Middle frontal gyrus (tissue), 1 donor: ENCODE data around the gene SHISA5.
"Not testable (repeated sequence)": the region's sequence is repeated elsewhere in the genome, so short reads cannot be mapped to it uniquely, and the experiment has no call there.

Source experiments
- DNase-seq: peaks from one replicate; pipeline ENCODE4 v3.0.0-alpha.2; 2015; ENCODE audit warnings: low spot score; ENCODE audit errors: extremely low spot score

Gene SHISA5

DNA sequence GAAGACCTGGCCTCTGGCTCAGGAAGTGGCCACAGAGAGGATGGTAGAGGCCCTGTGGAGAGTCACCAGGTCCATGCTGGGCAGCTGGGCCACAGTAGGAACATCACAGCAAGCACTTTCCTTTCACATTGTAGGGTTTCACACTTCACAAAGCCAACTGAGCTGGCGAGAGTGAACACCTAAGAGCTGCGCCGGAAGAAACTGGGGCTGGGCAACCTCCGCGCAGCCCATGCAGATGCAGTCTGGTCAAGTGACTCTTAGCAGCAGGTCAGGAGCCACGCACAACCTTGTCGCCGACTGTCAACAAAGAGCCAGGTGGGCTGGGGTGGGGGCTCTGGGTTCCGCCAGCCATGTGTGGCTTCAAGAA lies 15.3 kb upstream of the SHISA5 start:
- no peak for DNase-seq

GRCh38 chr3:48518638-48519276 lies 14.8 kb upstream of the SHISA5 start:
- no peak for DNase-seq

DNA sequence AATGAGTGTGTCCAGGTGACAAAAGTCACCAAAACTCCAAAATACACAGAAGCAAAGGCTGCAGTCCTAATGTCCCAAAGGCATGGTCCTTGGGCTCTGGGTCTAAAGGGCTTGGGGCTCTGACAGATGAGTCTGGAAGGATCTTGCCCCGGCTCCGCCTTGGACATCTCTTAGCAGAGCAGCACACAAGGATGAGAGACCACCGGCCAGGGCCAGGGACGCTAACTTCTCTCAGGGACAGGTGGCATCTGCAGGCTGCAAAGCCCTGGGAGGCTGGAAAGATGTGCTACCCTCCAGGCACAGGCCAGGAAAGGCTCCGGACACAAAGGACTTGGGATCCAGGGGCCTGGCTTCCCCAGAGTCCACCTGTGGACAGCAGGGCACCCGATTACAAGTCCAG lies 14.1 kb upstream of the SHISA5 start:
- DNase-seq, result no peak

GRCh38 chr3:48516571-48516970 lies 12.6 kb upstream of the SHISA5 start:
- DNase-seq, result no peak

DNA sequence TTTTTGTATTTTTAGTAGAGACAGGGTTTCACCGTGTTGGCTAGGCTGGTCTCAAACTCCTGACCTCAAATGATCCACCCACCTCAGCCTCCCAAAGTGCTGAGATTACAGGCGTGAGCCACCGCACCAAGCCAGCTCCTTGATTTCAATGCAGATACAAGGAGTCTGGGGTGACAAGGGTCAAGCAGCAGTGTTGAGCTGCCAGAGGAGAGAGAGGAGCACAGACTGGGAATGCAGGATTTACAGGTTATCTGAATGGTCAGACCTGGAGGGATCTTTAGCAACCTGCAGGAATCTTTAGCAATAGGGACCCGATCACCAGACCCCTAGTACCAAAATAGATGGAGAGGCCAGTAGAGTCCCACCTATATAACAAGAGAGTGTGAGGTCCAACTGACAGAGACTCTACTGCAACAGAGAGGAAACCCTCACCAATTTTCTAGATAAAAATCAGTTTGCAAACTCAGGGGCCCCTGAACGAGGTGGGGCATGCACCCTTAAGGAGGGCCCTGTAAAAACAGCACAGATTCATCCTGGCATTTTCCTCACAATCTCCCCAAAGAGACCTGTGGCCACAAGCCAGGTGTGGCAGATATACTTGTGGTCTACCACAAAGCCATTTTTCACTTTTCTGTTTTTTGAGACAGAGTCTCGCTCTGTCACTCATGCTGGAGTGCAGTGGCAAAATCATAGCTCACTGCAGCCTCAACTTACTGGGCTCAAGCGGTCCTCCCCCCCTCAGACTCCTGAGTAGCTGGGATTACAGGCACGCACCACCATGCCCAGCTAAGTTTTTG lies 10.7 kb upstream of the SHISA5 start:
- DNase-seq, result no peak

DNA sequence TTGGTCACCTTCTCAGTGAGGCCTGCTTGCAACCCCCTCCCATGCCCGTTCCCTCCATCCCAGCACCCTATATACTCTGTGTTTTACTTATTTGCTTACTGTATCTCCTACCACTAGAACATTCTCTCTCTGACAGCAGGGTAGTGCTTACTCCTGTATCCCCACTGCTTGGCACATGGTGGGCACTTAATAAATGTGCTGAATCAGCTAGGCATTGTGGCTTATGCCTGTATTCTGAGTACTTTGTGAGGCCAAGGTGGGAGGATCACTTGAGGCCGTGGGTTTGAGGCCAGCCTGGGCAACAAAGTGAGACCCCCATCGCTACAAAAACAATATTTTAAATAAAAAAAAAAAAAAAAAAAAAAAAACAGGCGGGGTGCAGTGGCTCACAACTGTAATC lies 7.6 kb upstream of the SHISA5 start:
- no peak for DNase-seq

GRCh38 chr3:48507256-48508061 lies 3.5 kb upstream of the SHISA5 start:
- no peak for DNase-seq

- no peak for DNase-seq
Observed at GRCh38 chr3:48505968-48506504, 2.1 kb upstream of the SHISA5 start.

- DNase-seq, result no peak
Observed at GRCh38 chr3:48505146-48505545, 1.2 kb upstream of the SHISA5 start.

- no peak for DNase-seq
Observed at GRCh38 chr3:48503401-48504050, 448 bp downstream of the SHISA5 start.

GRCh38 chr3:48502728-48503168 lies 1.2 kb downstream of the SHISA5 start:
- no peak for DNase-seq

DNA sequence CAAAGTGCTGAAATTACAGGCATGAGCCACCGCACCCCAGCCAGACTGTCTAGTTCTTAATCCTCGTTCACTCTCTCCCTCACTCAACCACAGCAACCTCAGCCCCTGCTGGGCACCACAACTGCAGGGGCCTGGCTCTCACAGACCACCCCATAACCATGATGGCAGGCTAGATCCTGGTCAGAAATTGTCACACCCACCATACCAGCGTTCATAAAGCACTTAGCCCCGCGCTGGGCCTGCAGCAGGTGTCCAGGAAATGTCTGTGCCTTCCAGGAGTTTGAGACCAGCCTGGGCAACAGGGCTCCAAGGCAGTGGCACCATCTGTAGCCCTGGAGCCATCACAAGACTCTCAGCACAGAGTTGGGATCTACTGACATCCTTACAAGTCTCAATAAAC lies 1.9 kb downstream of the SHISA5 start:
- no peak for DNase-seq

- DNase-seq, result no peak
Observed at GRCh38 chr3:48501196-48501595, 2.8 kb downstream of the SHISA5 start.

DNA sequence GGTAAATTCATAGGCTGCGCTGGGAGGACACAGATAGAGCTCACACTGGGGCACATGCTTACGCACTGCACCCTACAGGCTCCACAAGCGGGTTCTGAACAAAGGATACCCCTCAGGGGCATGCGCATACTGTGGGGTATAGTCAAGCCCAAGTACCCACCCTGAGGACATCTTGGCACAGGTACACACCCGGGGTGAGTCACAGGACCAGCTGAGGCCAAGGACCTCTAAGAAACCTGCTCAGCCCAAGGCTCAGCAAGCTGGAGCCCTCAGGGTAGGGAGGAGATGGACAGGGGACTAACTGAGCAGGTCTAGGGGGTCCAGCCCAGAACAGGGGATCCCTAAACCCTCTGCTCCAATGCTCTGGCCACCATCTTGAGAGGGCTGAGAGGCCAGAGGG lies 3.3 kb downstream of the SHISA5 start:
- DNase-seq, result no peak

DNA sequence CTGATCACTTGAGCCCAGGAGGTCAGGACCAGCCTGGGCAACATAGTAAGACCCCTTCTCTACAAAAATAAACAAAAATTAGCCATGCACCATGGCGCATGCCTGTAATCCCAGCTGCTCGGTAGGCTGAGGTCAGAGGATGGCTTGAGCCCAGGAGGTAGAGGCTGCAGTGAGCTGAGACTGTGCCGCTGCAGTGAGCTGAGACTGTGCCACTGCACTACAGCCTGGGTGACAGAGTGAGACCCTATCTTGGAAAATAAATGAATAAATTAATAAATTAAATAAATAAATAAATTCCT lies 10.8 kb downstream of the SHISA5 start:
- no peak for DNase-seq

DNA sequence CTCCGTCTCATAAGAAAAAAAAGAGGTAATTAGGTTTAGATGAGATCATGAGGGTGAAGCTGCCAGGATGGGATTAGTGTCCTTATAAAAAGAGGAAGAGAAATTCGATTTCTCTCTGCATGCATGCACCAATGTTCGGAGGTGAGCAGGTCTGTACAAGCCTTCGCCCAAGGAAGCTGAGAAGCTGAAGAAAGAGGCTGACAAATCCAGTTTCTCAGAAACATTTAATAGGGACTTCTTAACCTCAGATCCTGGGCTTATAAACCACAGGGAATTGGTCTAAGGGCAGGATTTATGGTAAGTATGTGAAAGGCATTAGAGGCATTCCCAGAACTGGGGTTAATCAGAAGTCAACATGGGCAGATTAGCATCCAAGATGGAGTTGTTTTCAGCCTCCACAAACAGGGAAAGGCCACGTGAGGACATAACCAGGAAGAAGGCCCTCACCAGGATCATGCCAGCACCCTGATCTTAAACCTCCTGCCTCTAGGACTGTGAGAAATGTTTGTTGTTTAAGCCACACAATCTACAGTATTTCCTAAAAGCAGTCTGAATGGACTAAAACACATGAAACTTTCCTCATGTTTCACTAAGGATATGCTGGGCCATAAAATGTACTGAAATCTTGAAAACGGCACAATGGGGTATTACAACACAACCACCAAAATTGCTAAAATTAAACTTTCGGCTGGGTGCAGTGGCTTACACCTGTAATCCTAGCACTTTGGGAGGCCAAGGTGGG lies 11.3 kb downstream of the SHISA5 start:
- no peak for DNase-seq

GRCh38 chr3:48486952-48487351 lies 17.0 kb downstream of the SHISA5 start:
- DNase-seq, result no peak

DNA sequence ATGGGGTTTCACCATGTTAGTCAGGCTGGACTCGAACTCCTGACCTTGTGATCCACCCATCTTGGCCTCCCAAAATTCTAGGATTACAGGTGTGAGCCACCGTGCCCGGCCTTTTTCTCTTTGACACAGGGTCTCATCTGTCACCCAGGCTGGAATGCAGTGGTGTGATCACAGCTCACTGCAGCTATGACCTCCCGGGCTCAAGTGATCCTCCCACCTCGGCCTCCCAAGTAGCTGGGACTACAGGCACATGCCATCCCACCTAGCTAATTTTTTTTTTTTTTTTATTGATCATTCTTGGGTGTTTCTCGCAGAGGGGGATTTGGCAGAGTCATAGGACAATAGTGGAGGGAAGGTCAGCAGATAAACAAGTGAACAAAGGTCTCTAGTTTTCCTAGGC lies 21.2 kb downstream of the SHISA5 start:
- not testable (repeated sequence) for DNase-seq

- DNase-seq, result not testable (repeated sequence)
Observed at GRCh38 chr3:48480891-48481290, 23.1 kb downstream of the SHISA5 start.

DNA sequence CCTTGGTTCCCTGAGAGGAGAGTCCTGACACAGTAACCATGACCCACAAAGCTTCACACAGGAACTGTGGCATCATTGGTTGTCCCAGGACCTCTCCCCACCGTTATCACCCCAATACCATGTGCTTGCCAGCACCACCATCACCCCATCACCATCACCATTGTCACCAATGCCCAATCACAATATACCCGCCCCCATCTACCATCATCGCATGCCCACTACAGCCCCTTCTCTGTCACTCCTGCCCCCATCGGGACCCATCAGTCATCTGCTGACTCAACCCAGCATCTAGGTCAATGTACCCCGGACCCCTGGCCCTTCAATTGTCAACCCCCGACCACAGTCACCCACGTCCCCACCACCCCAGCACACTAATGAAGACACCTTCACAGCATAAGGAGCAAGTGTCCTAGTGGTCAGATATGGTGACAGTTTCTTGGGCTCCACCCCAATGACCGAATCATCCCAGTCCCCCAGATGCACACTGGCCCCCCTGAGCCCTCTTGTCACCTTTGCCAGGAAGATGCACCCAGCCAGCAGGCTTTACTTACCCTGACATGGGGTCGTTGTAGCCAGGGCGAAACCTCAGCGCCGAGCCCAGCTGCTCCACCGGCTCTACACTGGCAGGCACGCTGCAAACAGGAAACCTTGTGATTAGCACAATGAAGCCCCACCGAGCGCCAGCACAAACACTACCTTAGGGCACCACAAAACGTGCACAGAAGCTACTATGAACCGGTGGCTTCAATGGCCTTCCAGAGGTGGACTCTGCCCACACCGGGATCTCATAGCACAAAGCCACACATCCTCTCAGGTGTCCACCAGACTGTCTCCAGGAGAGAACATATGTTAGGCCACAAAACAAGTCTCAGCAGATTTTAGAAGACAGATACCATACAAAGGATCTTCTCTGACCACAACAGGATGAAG lies 25.1 kb downstream of the SHISA5 start:
- no peak for DNase-seq
